Measurements from ENCODE around the gene SLC5A9.
A peak's percentile ranks its signal among the peaks of the same experiment; 100 is the strongest.

SLC5A9 gene

GRCh38 chr1:48222501-48223242, at the start of gene SLC5A9:
Gene SLC5A9 (plus strand): TSS chr1:48222716. CDS start chr1:48222737, 21 bp downstream.
- DNase-seq (ENCODE audit: low read depth in 2 of 2, low spot score in 1 of 2), result no peak

GRCh38 chr1:48175116-48175515, 47.4 kb upstream of the SLC5A9 start:
- DNase-seq (ENCODE audit: low read depth in 2 of 2, low spot score in 1 of 2), result no peak

- DNase-seq (ENCODE audit: low read depth in 2 of 2, low spot score in 1 of 2), result no peak
Measured at GRCh38 chr1:48177257-48177656, 45.3 kb upstream of the SLC5A9 start.

- DNase-seq (ENCODE audit: low read depth in 2 of 2, low spot score in 1 of 2), result no peak
Measured at GRCh38 chr1:48181669-48182367, 40.7 kb upstream of the SLC5A9 start.

- no peak for DNase-seq (ENCODE audit: low read depth in 2 of 2, low spot score in 1 of 2)
Measured at GRCh38 chr1:48182439-48182838, 40.1 kb upstream of the SLC5A9 start.

GRCh38 chr1:48186306-48186839, 36.1 kb upstream of the SLC5A9 start:
- DNase-seq (ENCODE audit: low read depth in 2 of 2, low spot score in 1 of 2), result no peak

- DNase-seq (ENCODE audit: low read depth in 2 of 2, low spot score in 1 of 2), result no peak
Measured at GRCh38 chr1:48187969-48188563, 34.5 kb upstream of the SLC5A9 start.

- no peak for DNase-seq (ENCODE audit: low read depth in 2 of 2, low spot score in 1 of 2)
Measured at GRCh38 chr1:48190881-48191280, 31.6 kb upstream of the SLC5A9 start.

GRCh38 chr1:48194801-48195200, 27.7 kb upstream of the SLC5A9 start:
- no peak for DNase-seq (ENCODE audit: low read depth in 2 of 2, low spot score in 1 of 2)

GRCh38 chr1:48196237-48196636, 26.3 kb upstream of the SLC5A9 start:
- no peak for DNase-seq (ENCODE audit: low read depth in 2 of 2, low spot score in 1 of 2)

GRCh38 chr1:48198970-48199369, 23.5 kb upstream of the SLC5A9 start:
- DNase-seq (ENCODE audit: low read depth in 2 of 2, low spot score in 1 of 2), result no peak

- no peak for DNase-seq (ENCODE audit: low read depth in 2 of 2, low spot score in 1 of 2)
Measured at GRCh38 chr1:48200166-48200900, 22.2 kb upstream of the SLC5A9 start.

GRCh38 chr1:48202030-48202752, 20.3 kb upstream of the SLC5A9 start:
- peak in 1 of 2 donors; percentile 19 for DNase-seq (ENCODE audit: low read depth in 2 of 2, low spot score in 1 of 2)

- DNase-seq (ENCODE audit: low read depth in 2 of 2, low spot score in 1 of 2), result no peak
Measured at GRCh38 chr1:48203287-48203900, 19.1 kb upstream of the SLC5A9 start.

- DNase-seq (ENCODE audit: low read depth in 2 of 2, low spot score in 1 of 2), result no peak
Measured at GRCh38 chr1:48205522-48205921, 17.0 kb upstream of the SLC5A9 start.

GRCh38 chr1:48206371-48206770, 16.1 kb upstream of the SLC5A9 start:
- no peak for DNase-seq (ENCODE audit: low read depth in 2 of 2, low spot score in 1 of 2)

- DNase-seq (ENCODE audit: low read depth in 2 of 2, low spot score in 1 of 2), result no peak
Measured at GRCh38 chr1:48207131-48207530, 15.4 kb upstream of the SLC5A9 start.

GRCh38 chr1:48207536-48208075, 14.9 kb upstream of the SLC5A9 start:
- DNase-seq (ENCODE audit: low read depth in 2 of 2, low spot score in 1 of 2), result no peak

GRCh38 chr1:48208251-48208650, 14.3 kb upstream of the SLC5A9 start:
- DNase-seq (ENCODE audit: low read depth in 2 of 2, low spot score in 1 of 2), result no peak

- no peak for DNase-seq (ENCODE audit: low read depth in 2 of 2, low spot score in 1 of 2)
Measured at GRCh38 chr1:48208652-48209051, 13.9 kb upstream of the SLC5A9 start.
